T follicular helper cell (primary cell): ENCODE data around the gene CLNS1A.
"Not testable (repeated sequence)": the region's sequence is repeated elsewhere in the genome, so short reads cannot be mapped to it uniquely, and the experiment has no call there.

Source experiments
- DNase-seq: peaks from one replicate; pipeline ENCODE4 v3.0.0-alpha.2; 2020; ENCODE audit warnings: low read depth
- total RNA-seq, 2 experiments: gene quantifications; one replicate each; lab custom pipeline; 2026; lab: John Stamatoyannopoulos, UW

Gene CLNS1A
- 98.6 to 162 reads per million in 2 experiments for total RNA-seq

DNA sequence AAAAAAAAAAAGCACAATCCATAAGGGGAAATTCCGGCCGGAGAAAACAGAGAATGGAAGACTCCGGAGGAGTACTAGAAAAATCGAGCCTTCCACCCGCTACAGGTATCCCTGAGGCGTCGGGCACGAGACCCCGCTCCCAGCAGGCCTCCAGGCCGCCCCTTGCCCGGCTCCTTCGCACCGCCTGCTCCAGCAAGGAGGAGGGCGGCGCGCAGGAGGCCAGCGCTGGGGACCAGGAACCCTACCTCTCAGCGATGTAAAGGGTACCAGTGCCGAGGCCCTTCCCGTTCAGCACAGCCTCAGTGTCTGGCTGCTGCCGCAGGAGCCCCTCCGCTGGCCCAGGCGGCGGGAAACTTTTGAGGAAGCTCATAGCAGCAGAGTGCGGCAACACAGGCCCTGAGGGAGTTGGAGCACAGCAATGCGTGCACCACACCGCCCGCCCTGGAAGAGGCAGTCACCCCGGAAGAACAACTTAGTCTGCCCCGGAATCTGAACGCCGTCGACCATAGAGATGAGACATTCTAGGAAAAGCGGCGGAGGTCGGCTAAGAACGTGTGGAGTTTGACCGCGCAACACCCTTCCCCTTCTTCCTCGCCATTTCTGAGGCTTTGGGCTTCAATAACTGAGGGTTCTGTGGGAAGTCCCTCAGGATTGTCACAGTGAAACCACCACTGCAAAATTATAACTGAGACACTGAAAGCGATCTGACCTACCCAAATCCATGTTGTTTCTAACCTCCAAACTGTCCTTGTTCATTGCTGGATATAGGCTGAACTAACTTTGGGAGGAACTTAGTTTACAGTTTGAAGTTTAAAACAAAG lies at the start of gene CLNS1A:
Gene CLNS1A (minus strand): TSS at position 450 of the 821 bp plus-strand sequence. CDS start 80 bp downstream, at position 370.
- DNase-seq: peak; percentile 58

- DNase-seq: no peak
These were observed 49.5 kb upstream of the CLNS1A start for GRCh38 chr11:77687088-77687487.

DNA sequence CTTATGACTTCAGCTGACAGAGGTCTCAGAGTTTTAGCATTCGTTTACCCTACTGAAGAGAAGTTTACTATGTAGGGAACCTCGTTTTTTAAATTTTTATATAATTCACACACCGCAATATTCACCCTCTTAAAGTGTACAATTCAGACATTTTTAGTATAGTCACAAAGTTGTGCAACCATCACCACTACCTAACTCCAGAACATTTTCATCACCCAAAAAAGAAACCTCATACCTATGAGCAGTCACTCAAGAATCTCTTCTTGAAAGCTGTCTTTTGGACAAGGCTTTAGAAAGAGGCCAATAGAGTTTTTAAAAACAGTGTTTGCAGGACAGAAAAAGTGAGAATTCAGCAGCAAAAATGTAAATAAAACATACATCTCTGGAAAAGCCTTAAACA lies 39.5 kb upstream of the CLNS1A start:
- no peak for DNase-seq

DNA sequence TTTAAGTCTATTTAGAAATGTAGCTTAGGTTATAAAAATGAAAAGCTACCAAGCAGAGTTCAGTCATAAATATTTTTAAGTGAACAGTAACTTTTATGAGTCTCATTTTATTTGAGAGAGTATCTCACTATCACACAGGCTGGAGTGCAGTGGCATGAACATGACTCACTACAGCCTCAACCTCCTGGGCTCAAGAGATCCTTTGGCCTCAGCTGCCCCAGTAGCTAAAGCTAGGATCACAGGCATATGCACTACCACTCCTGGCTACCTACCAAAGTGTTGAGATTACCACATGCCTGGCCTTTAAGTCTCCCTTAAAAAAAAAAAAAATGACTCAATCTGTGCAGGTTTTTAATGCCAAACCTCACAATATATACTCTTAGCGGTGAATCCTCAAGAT lies 34.7 kb upstream of the CLNS1A start:
- no peak for DNase-seq

- no peak for DNase-seq
These were observed 32.4 kb upstream of the CLNS1A start for GRCh38 chr11:77669848-77670511.

GRCh38 chr11:77668760-77669159 lies 31.2 kb upstream of the CLNS1A start:
- DNase-seq: no peak

GRCh38 chr11:77665240-77665965 lies 27.8 kb upstream of the CLNS1A start:
- DNase-seq: no peak

DNA sequence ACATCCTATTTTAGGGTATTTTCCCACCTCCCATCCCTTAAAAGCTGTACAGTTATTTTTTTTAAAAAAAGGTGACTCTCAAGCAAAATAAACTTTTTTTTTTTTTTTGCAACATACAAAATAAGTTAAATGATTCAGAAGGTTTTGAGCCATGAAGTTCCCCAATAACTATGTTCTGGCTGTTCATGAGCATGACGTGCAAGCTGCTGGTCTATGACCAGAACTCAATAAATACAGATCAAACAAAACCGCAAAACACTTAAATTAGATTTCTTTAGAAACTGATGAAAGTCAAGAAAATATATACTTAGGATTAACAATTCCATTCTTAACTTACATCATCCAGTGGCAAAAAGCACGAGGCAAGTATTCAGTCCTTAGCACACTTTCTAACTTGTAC lies 24.1 kb upstream of the CLNS1A start:
- DNase-seq: no peak

DNA sequence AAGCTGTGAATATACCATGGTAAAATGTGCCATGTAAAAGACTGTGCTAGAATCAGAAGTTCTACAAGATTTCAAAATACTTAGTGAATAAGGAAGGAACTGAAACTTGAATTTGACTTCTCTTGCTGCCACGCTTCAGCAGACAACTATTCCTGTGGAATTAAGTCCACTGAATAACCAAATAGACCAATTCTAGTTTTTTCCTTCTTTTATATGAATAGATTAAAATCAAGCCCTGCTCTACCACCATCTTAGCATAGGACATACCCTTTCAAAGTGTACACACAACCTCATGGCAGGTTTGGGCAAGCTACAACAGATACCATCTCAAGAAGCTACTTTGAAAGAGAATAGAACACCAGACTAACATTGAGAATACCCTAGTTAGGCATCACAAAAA lies 23.4 kb upstream of the CLNS1A start:
- no peak for DNase-seq

GRCh38 chr11:77658213-77659013 lies 20.8 kb upstream of the CLNS1A start:
- DNase-seq: no peak

GRCh38 chr11:77656362-77656761 lies 18.8 kb upstream of the CLNS1A start:
- no peak for DNase-seq

- DNase-seq: no peak
These were observed 17.3 kb upstream of the CLNS1A start for GRCh38 chr11:77654770-77655434.

DNA sequence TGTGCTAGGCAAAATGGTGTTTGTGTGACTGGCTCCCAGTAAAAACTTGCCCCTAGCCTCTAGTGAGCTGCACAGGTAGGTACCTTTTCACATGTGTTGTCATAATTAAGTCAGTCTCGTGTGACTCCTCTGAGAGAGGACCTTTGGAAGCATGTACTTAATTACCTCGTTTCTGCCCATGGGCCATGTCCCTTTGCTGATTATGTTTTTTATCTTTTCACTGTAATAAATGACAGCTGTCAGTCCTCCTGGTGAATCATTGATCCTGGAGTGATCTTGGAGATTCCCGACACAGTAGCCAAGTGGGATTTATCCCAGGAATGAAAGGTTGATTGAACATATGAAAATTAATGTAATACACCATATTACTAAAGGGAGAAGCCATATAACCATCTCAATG lies 12.5 kb upstream of the CLNS1A start:
- DNase-seq: no peak

DNA sequence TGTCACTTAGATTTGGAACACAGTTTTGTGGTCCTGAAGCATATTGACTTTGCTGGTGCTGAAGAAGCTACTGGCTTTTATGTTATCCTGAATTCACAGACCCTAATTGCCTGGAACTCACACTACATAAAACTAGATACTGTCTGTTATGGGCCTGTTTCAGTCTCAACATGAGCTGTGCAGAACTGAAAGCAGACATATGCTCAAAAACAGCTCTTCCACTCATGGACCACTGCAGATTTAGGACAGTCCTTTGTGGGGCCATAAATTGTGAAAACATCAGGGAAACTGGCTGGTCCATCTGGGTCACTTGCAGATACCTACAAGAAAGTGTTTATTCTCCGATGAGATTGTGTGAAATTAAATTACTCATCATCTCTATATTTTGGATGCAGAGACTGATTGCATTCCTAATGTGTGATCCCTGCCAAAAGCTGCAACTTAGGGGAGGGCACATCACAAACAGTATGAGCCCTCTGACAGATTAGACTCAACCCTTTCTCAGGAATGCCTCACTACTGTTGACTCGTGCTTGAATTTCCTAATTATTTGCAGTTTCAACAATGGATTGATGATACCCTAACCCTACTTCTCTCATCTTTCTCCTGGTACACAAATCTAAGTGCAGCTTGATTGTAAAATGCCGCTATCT lies 10.2 kb upstream of the CLNS1A start:
- no peak for DNase-seq

- DNase-seq: no peak
These were observed 7.3 kb upstream of the CLNS1A start for GRCh38 chr11:77644887-77645286.

DNA sequence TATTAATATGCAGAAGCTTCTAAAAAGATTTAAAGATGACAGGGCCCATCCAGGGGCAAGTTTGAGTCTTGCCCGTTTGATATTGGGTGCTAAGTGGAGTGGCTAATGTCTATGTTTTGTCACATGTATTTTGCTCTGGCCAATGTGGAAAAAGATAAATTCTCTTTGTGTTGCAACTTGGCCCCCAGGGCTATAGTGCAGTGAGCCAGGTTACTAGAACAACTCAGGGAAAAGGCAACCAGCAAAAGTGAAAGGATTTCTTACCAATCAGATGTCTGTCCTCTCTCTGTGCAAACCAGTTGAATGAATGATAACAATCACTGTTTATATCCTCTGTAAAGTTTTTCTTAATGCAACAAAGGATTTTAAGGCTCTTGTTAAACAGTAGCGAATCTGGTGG lies 4.6 kb upstream of the CLNS1A start:
- no peak for DNase-seq

- DNase-seq: no peak
These were observed 756 bp downstream of the CLNS1A start for GRCh38 chr11:77636731-77637344.

- DNase-seq: not testable (repeated sequence)
These were observed 3.7 kb downstream of the CLNS1A start for GRCh38 chr11:77633926-77634325.

DNA sequence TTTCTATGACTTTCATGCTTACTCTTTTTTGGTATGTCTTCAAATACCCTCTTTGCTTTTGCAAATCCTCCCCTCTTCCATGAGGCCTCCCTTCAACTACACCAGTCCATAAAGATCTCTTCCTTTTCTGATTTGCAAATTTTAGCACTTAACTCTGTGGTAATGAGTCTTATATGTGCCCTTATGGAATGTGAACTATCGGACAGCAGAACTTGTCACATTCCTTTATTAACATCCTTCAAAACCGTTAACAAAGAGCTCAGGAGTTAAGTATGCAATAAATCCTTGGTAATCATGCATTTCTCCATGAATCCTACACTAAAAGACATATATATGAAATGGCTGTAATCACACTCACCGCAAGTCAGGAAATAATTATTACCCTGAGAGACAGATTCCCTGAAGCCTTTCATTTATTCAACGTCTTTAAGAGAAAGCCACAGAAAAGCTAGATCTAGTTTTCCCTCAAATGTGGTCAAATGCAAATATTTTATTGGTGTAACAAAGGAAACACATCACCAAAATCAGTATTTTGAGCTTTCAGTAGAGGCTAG lies 7.4 kb downstream of the CLNS1A start:
- no peak for DNase-seq
